Activated T-helper 2 cell treated with anti-CD3 and anti-CD28 coated beads, Interferon-gamma antibody, Interleukin-2, Interleukin-4, amounts not matched to agents 10 μg/mL and 5 μg/mL and 100 μg/mL, durations not matched to agents 14 hours and 24 hours and 36 hours (primary cell): Measurements from ENCODE around the gene KPNA4. TPM values are rescaled to one million over a fixed set of nuclear protein-coding genes. Genes with fewer than 3 reads are reported as not detected.
"Not testable (repeated sequence)": the region's sequence is repeated elsewhere in the genome, so short reads cannot be mapped to it uniquely, and the experiment has no call there.

ENCODE experiments used
- DNase-seq: peaks from one replicate; pipeline ENCODE4 v3.0.0; 2021; ENCODE audit warnings: low spot score
- H3K27ac Mint-ChIP-seq: one replicate; pipeline ENCODE4 v1.8.0; 2021; ENCODE audit warnings: mixed read lengths
- H3K27me3 Mint-ChIP-seq: one replicate; pipeline ENCODE4 v1.8.0; 2021; ENCODE audit warnings: low read depth, mixed read lengths
- H3K36me3 Mint-ChIP-seq: one replicate; pipeline ENCODE4 v1.8.0; 2021; ENCODE audit warnings: low read depth, mixed read lengths
- H3K4me1 Mint-ChIP-seq: one replicate; pipeline ENCODE4 v1.8.0; 2021; ENCODE audit warnings: low read depth, mixed read lengths
- H3K4me3 Mint-ChIP-seq: one replicate; pipeline ENCODE4 v1.8.0; 2021; ENCODE audit warnings: low read depth, mild to moderate bottlenecking, moderate library complexity, mixed read lengths
- H3K9me3 Mint-ChIP-seq: one replicate; pipeline ENCODE4 v1.8.0; 2021; ENCODE audit warnings: mixed read lengths
- intact Hi-C: fragments of 100-400 bp; cut with micrococcal nuclease; formaldehyde crosslinking; loops from one replicate; pipeline ENCODE4 v1.15.1; 2023
- total RNA-seq: library from RNA; stranded (reverse); gene quantifications from 2 replicates; pipeline ENCODE4 v1.2.3, GENCODE V29; 2022

The KPNA4 gene
- total RNA-seq, 1 donor from 2014 or later = 69.8 TPM

DNA sequence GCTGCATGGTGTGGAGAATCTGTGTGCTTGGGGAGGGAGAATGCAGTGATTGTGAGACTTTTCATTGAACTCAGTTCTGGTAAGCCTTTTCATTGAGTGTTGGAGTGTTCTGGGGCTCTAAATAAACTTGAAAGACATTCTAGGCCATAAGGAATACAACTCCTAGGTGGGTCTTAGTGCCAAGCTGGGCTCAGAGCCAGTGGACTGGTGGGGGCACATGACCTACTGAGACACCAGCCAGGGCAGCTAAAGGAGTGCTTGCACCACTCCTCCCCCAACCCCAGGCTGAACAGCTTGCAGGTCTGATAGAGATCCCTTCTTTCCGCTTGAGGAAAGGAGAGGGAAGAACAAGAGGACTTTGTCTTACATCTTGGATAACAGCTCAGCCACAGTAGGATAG, 21.7 kb upstream of the KPNA4 start:
- H3K9me3 Mint-ChIP-seq = no peaks in the 10 kb centered on the region

DNA sequence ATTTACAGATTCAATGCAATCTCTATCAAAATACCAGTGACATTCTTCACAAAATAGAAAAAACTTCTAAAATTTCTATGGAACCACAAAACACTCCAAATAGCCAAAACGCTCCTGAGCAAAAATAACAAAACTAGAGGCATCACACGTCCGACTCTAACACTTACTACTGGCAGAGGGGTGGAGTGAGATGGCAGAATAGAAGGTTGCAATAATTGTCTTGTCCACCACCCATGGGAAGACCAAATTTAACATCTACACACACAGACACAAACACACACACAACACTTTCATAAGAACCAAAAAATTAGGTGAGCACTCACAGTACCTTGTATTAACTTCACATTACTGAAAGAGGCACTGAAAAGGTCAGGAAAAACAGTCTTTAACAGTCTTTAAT, 21.3 kb upstream of the KPNA4 start:
- no peaks in the 10 kb centered on the region for H3K4me1 Mint-ChIP-seq
- H3K27ac Mint-ChIP-seq = no peak overlapping the region
- intact Hi-C loops = no loop called here
- H3K27me3 Mint-ChIP-seq = peaks cover 34% of the 10 kb centered on the region
- H3K36me3 Mint-ChIP-seq = no peaks in the 10 kb centered on the region
- no peak for DNase-seq
- H3K9me3 Mint-ChIP-seq = peaks cover 4% of the 10 kb centered on the region
- H3K4me3 Mint-ChIP-seq = no peak overlapping the region

More for the DNA sequence above, 21.7 kb upstream of the KPNA4 start:
- DNase-seq = no peak
- intact Hi-C loops = no loop called here
- no peak overlapping the region for H3K27ac Mint-ChIP-seq
- H3K4me3 Mint-ChIP-seq = no peak overlapping the region
- H3K27me3 Mint-ChIP-seq = peaks cover 30% of the 10 kb centered on the region
- no peaks in the 10 kb centered on the region for H3K4me1 Mint-ChIP-seq
- no peaks in the 10 kb centered on the region for H3K36me3 Mint-ChIP-seq

DNA sequence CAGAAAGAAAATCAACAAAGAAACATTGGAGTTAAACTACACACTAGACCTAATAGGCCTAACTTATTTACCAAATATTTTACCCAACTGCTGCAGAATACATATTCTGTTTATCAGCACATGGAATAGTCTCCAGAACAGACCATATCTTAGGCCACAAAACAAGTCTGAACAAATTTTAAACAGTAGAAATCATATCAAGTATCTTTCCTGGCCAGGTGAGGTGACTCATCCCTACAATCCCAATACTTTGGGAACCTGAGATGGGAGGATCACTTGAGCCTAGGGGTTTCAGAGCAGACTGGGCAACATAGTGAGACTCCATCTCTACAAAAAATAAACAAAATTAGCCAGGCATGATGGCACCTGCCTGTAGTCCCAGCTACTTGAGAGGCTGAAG, 18.1 kb upstream of the KPNA4 start:
- DNase-seq = no peak
- Mint-ChIP-seq H3K27ac (no peak overlapping the region), H3K4me1 (peaks cover under 1% of the 10 kb centered on the region), H3K36me3 (no peaks in the 10 kb centered on the region), H3K4me3 (no peak overlapping the region), H3K27me3 (peaks cover 30% of the 10 kb centered on the region), H3K9me3 (peaks cover 13% of the 10 kb centered on the region)
- intact Hi-C loops = no loop called here

DNA sequence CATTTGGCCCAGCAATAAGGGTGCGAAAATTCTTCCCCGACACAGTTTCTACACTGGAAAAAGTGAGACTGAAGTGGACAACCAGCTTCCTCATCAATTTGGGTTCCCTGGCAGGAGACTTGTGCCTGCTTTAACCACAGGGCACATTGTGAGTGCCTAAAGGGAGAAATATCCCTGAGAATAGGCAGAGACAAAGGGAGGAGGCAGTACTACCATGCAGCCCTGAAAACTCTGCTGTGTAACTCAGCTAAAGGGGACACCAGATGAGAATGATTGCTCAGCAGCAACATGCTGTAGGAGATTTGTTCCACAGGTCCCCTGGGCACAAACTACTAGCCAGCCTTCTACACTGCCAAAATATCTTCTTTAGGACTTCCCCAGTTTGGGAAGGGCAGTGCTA, 15.6 kb upstream of the KPNA4 start:
- Mint-ChIP-seq H3K27ac (no peak overlapping the region), H3K4me1 (peaks cover 2% of the 10 kb centered on the region), H3K27me3 (peaks cover 35% of the 10 kb centered on the region), H3K9me3 (peaks cover 13% of the 10 kb centered on the region), H3K36me3 (no peaks in the 10 kb centered on the region), H3K4me3 (no peak overlapping the region)
- intact Hi-C loops = no loop called here
- no peak for DNase-seq

- peaks cover 2% of the 10 kb centered on the region for H3K4me1 Mint-ChIP-seq
- peaks cover 13% of the 10 kb centered on the region for H3K9me3 Mint-ChIP-seq
- no peaks in the 10 kb centered on the region for H3K36me3 Mint-ChIP-seq
- DNase-seq = no peak
- no peak overlapping the region for H3K27ac Mint-ChIP-seq
- no peak overlapping the region for H3K4me3 Mint-ChIP-seq
- peaks cover 26% of the 10 kb centered on the region for H3K27me3 Mint-ChIP-seq
- intact Hi-C loops = no loop called here
These were observed 12.3 kb upstream of the KPNA4 start for GRCh38 chr3:160577556-160578195.

- Mint-ChIP-seq H3K36me3 (no peaks in the 10 kb centered on the region), H3K27ac (no peak overlapping the region), H3K4me1 (peaks cover 2% of the 10 kb centered on the region), H3K9me3 (peaks cover 13% of the 10 kb centered on the region), H3K27me3 (peaks cover 23% of the 10 kb centered on the region), H3K4me3 (no peak overlapping the region)
- no peak for DNase-seq
- intact Hi-C loops = no loop called here
These were observed 11.7 kb upstream of the KPNA4 start for GRCh38 chr3:160577093-160577492.

GRCh38 chr3:160576621-160577020, 11.2 kb upstream of the KPNA4 start:
- no peak overlapping the region for H3K4me3 Mint-ChIP-seq
- peaks cover 2% of the 10 kb centered on the region for H3K4me1 Mint-ChIP-seq
- no peaks in the 10 kb centered on the region for H3K36me3 Mint-ChIP-seq
- no peak for DNase-seq
- no peak overlapping the region for H3K27ac Mint-ChIP-seq
- H3K9me3 Mint-ChIP-seq = peaks cover 8% of the 10 kb centered on the region
- peaks cover 19% of the 10 kb centered on the region for H3K27me3 Mint-ChIP-seq
- intact Hi-C loops = no loop called here

- no peak for DNase-seq
- Mint-ChIP-seq H3K9me3 (peaks cover 2% of the 10 kb centered on the region), H3K4me3 (no peak overlapping the region), H3K4me1 (peaks cover 2% of the 10 kb centered on the region), H3K36me3 (no peaks in the 10 kb centered on the region), H3K27ac (no peak overlapping the region), H3K27me3 (peaks cover 12% of the 10 kb centered on the region)
- intact Hi-C loops = no loop called here
These were observed 10.2 kb upstream of the KPNA4 start for GRCh38 chr3:160575589-160575988.

DNA sequence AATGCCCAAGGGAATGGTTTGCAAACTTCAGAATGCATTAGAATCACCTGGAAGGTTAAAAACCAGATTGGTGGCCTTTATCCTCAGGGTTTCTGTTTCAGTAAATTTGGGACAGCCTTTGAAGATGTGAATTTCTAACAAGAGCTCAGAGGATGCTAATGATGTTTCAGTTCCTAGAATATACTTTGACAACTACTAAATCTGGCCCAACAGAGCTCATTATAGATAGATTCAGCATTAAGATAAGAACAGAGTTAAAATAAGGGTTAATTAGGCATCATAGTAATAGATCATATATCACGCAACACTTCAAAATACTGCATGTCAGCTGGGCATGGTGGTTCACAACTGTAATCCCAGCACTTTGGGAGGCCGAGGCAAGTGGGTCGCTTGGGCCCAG, 9.3 kb upstream of the KPNA4 start:
- no peak for DNase-seq
- no peak overlapping the region for H3K4me3 Mint-ChIP-seq
- H3K27me3 Mint-ChIP-seq = peaks cover 9% of the 10 kb centered on the region
- no peaks in the 10 kb centered on the region for H3K9me3 Mint-ChIP-seq
- no peak overlapping the region for H3K27ac Mint-ChIP-seq
- intact Hi-C loops = no loop called here
- H3K4me1 Mint-ChIP-seq = peaks cover 2% of the 10 kb centered on the region
- peaks cover 1% of the 10 kb centered on the region for H3K36me3 Mint-ChIP-seq

- H3K27me3 Mint-ChIP-seq, H3K36me3 Mint-ChIP-seq, H3K4me1 Mint-ChIP-seq, H3K4me3 Mint-ChIP-seq, DNase-seq, H3K9me3 Mint-ChIP-seq, H3K27ac Mint-ChIP-seq, intact Hi-C loops: not testable (repeated sequence)
These were observed 8.7 kb upstream of the KPNA4 start for GRCh38 chr3:160573955-160574525.

DNA sequence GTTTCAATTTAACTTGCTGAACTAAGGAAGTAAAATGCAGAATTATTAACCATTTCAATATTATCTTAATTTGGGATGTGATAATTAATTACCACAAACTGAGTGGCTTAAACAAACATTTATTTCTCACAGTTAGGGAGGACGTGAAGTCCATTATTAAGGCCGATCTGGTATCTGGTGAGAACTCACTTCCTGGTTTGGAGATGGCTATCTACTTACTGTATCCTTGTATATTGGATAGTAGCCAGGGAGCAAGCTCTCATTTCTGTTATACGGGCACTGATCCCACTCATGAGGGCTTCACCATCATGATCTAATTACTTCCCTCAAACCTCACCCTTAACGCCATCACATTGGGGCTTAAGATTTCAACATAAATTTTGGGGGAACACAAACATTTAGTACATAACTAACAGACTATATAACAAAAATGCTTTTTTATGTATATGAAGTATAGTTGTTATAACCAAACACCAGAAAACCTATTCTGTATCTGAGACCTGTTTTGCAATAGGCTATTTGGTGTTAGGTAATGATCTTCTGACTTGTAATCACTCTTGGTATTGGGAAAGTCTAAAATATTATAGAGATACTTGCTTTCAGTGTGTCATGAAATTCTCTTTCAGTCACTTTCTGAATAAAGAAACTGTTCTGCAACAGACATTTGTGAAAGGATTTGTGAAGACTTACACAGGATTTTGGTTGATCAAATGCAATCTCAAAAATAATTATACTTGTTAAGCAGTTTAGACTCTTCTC, 4.7 kb upstream of the KPNA4 start:
- intact Hi-C loops = loop anchor here (10.0 kb wide), 1 partner anchor 545 kb away; no protein-coding TSS in a partner anchor
- no peaks in the 10 kb centered on the region for H3K27me3 Mint-ChIP-seq
- peaks cover 33% of the 10 kb centered on the region for H3K36me3 Mint-ChIP-seq
- no peak overlapping the region for H3K4me3 Mint-ChIP-seq
- H3K9me3 Mint-ChIP-seq = no peaks in the 10 kb centered on the region
- DNase-seq = no peak
- H3K27ac Mint-ChIP-seq = no peak overlapping the region
- H3K4me1 Mint-ChIP-seq = peaks cover 31% of the 10 kb centered on the region

- Mint-ChIP-seq H3K4me1 (peaks cover 35% of the 10 kb centered on the region), H3K36me3 (peaks cover 38% of the 10 kb centered on the region), H3K27me3 (no peaks in the 10 kb centered on the region), H3K27ac (no peak overlapping the region), H3K4me3 (no peak overlapping the region), H3K9me3 (no peaks in the 10 kb centered on the region)
- intact Hi-C loops = loop anchor here (10.0 kb wide), 1 partner anchor 544 kb away; no protein-coding TSS in a partner anchor
- no peak for DNase-seq
These were observed 3.6 kb upstream of the KPNA4 start for GRCh38 chr3:160568989-160569388.

- DNase-seq = no peak
- intact Hi-C loops = loop anchor here (10.0 kb wide), 1 partner anchor 543 kb away; no protein-coding TSS in a partner anchor
- H3K36me3 Mint-ChIP-seq = peaks cover 47% of the 10 kb centered on the region
- no peaks in the 10 kb centered on the region for H3K27me3 Mint-ChIP-seq
- no peak overlapping the region for H3K4me3 Mint-ChIP-seq
- H3K9me3 Mint-ChIP-seq = no peaks in the 10 kb centered on the region
- no peak overlapping the region for H3K27ac Mint-ChIP-seq
- H3K4me1 Mint-ChIP-seq = peaks cover 45% of the 10 kb centered on the region
These were observed 2.4 kb upstream of the KPNA4 start for GRCh38 chr3:160567774-160568173.
